AG09309 (cell line): Measurements from ENCODE around the gene TSPAN17.

Source experiments
- DNase-seq: peaks from one replicate; pipeline ENCODE4 v3.0.0-alpha.2; 2010; ENCODE audit warnings: low read depth
- H3K4me3 ChIP-seq: 2 replicates; pipeline ENCODE4 v1.5.1; 2011; ENCODE audit warnings: mild to moderate bottlenecking, low read depth, low read length, moderate library complexity; ENCODE audit not compliant: control insufficient read depth
- CTCF ChIP-seq: IDR thresholded peaks from 2 replicates; pipeline ENCODE4 v1.5.1; 2011; ENCODE audit warnings: mild to moderate bottlenecking, low read depth, low read length, inconsistent platforms; ENCODE audit not compliant: insufficient read depth, control insufficient read depth; ENCODE audit errors: missing control alignments

TSPAN17 gene

GRCh38 chr5:176700239-176700847 lies 53.1 kb downstream of the TSPAN17 start:
- peak; percentile 32 for TF ChIP-seq CTCF
- no peak for DNase-seq
- H3K4me3 ChIP-seq = no peak overlapping the region

- H3K4me3 ChIP-seq = no peak overlapping the region
- TF ChIP-seq CTCF = no peak
- no peak for DNase-seq
Measured at GRCh38 chr5:176702671-176703641, 55.7 kb downstream of the TSPAN17 start.

- H3K4me3 ChIP-seq = no peak overlapping the region
- TF ChIP-seq CTCF = no peak
- no peak for DNase-seq
Measured at GRCh38 chr5:176703857-176704256, 56.6 kb downstream of the TSPAN17 start.

GRCh38 chr5:176704355-176704754 lies 57.1 kb downstream of the TSPAN17 start:
- no peak overlapping the region for H3K4me3 ChIP-seq
- TF ChIP-seq CTCF = no peak
- DNase-seq = no peak

- no peak for TF ChIP-seq CTCF
- H3K4me3 ChIP-seq = no peak overlapping the region
- no peak for DNase-seq
Measured at GRCh38 chr5:176704817-176705216, 57.5 kb downstream of the TSPAN17 start.
